Stimulated activated CD4-positive, alpha-beta T cell treated with anti-CD3 and anti-CD28 coated beads, Interleukin-2, amount 100 ng/mL, for 48 hours (primary cell): ENCODE results near the gene MPIG6B.
A peak's percentile ranks its signal among the peaks of the same experiment; 100 is the strongest.

Experiments
- DNase-seq, 2 donors: peaks; one replicate each; pipeline ENCODE4 v3.0.0-alpha.2; 2020

Gene MPIG6B

DNA sequence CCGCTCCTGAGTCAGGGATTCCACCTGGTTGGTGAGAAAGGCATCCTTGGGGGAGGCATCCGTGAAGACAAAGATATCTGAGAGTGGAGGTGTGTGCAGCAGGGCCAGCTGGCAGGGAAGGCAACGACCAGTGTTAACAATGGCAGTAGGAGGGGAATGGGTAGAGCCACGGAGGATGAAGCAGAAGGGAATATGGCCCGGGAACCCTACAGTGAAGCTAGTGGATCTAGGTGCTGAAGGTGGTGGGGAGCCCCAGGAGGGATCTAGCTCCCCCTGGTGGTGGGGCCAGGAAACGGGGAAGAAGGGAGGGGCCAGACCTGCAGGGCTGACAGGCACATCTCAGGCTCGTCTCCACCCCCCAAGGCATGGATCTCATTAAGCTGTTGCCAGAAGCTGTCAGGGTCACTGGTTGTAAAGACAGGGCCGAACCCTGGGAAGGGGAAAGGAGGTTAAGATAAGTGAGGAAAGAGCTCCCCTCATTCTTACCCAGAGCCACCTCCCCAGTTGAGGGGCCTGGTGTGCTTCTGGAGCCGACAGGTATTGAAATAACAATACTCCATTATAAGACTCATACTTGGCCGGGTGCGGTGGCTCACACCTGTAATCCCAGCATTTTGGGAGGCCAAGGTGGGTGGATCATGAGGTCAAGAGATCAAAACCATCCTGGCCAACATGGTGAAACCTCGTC is 46.7 kb downstream of the MPIG6B start:
- DNase-seq, result peak; percentile 82

DNA sequence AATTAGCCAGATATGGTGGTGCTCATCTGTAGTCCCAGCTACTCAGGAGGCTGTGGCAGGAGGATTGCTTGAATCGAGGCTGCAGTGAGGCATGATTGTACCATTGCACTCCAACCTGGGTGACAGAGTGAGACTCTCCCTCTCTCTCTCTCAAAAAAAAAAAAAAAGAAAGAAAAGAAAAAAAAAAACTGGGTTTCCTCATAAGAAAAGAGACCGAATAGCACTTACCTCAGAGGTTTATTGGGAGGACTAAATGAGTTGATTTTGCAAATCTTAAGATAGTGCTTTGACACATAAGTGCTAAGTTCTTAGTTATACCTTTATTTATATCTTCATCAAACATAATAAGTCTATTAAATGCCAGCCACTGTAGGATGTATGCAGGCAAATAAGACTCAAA is 47.7 kb downstream of the MPIG6B start:
- DNase-seq, result no peak

DNA sequence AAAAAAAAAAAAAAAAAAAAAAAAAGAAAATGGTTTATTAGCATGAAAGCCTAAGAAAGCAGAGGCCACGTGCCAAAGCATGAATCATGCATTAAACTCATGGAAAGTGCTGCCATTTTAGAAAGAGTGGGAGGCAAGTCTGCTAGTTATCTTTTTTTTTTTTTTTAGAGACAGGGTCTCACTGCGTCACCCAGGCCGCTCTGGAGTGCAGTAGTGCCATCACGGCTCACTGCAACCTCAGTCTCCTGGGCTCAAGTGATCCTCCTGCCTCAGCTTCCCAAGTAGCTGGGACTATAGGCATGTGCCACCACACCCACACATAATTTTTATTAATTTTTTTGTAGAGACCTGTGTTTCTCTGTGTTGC is 48.8 kb downstream of the MPIG6B start:
- no peak for DNase-seq

GRCh38 chr6:31775184-31775583 is 52.0 kb downstream of the MPIG6B start:
- DNase-seq, result no peak

GRCh38 chr6:31775633-31776484 is 52.7 kb downstream of the MPIG6B start:
- DNase-seq, result no peak
